Endodermal cell (in vitro differentiated cells): ENCODE results near the gene LRFN2. TPM values are rescaled to one million over a fixed set of nuclear protein-coding genes. Genes with fewer than 3 reads are reported as not detected.

Experiments used
- DNase-seq: peaks from one replicate; pipeline ENCODE4 v3.0.0-alpha.2; 2017
- H3K27ac ChIP-seq: 2 replicates; pipeline ENCODE4 v1.5.1; 2013; ENCODE audit warnings: mild to moderate bottlenecking, low read depth, low read length, moderate library complexity
- H3K27me3 ChIP-seq: 2 replicates; pipeline ENCODE4 v1.6.1; 2013; ENCODE audit warnings: mild to moderate bottlenecking, low read length, moderate library complexity; ENCODE audit not compliant: insufficient read depth, control insufficient read depth, poor library complexity, severe bottlenecking
- H3K36me3 ChIP-seq: 2 replicates; pipeline ENCODE4 v1.7.0; 2013; ENCODE audit warnings: mild to moderate bottlenecking, low read length, moderate library complexity; ENCODE audit not compliant: control insufficient read depth, insufficient read depth
- H3K4me1 ChIP-seq: one replicate; pipeline ENCODE4 v1.7.0; 2013; ENCODE audit warnings: low read length; ENCODE audit not compliant: control insufficient read depth, insufficient read depth
- H3K4me3 ChIP-seq: 2 replicates; pipeline ENCODE4 v1.5.1; 2013; ENCODE audit warnings: mild to moderate bottlenecking, low read length, moderate library complexity
- H3K9ac ChIP-seq: 2 replicates; pipeline ENCODE4 v1.6.1; 2013; ENCODE audit warnings: mild to moderate bottlenecking, low read length, moderate library complexity; ENCODE audit not compliant: poor library complexity, severe bottlenecking; ENCODE audit errors: extremely low read depth
- H3K9me3 ChIP-seq: 2 replicates; pipeline ENCODE4 v1.6.1; 2013; ENCODE audit warnings: mild to moderate bottlenecking, low read length, moderate library complexity; ENCODE audit not compliant: control insufficient read depth
- H3K27ac Mint-ChIP-seq: 2 replicates; pipeline ENCODE4 v1.8.0; 2020; ENCODE audit warnings: mixed read lengths
- H3K27me3 Mint-ChIP-seq: 2 replicates; pipeline ENCODE4 v1.8.0; 2021; ENCODE audit warnings: mild to moderate bottlenecking, mixed read lengths; ENCODE audit not compliant: insufficient read depth
- H3K36me3 Mint-ChIP-seq: 2 replicates; pipeline ENCODE4 v1.8.0; 2020; ENCODE audit warnings: low read depth, mixed read lengths
- H3K4me1 Mint-ChIP-seq: 2 replicates; pipeline ENCODE4 v1.8.0; 2020; ENCODE audit warnings: mixed read lengths
- H3K4me3 Mint-ChIP-seq: 2 replicates; pipeline ENCODE4 v1.8.0; 2020; ENCODE audit warnings: mild to moderate bottlenecking, moderate library complexity, mixed read lengths
- H3K9me3 Mint-ChIP-seq: 2 replicates; pipeline ENCODE4 v1.8.0; 2020; ENCODE audit warnings: mild to moderate bottlenecking, mixed read lengths
- WGBS, 2 experiments: methylation state at CpG; one replicate each; pipeline versions ENCODE4 v1.1.5 to v1.1.7; 2013; ENCODE audit warnings: missing lambda C conversion rate in 2 of 2, mixed read lengths in 1 of 2; ENCODE audit not compliant: insufficient coverage in 1 of 2, insufficient read length in 1 of 2; 5-methylcytosine and 5-hydroxymethylcytosine counted together
- total RNA-seq, 2 donors: library from RNA; stranded (reverse); fragmentation: NEBNext Ultra II Directional in 1 of 2; extraction: Animal tissue kit (Norgen Biotek cat#: 25700) in 1 of 2; gene quantifications; 2 replicates in 1 of 2; 3 replicates in 1 of 2; pipeline ENCODE4 v1.2.1, GENCODE V29; 2021
- TF ChIP-seq, protein P1 (sequence below): fragments of 200-600 bp; sonication (generic); conservative IDR thresholded peaks from 2 replicates; pipeline ENCODE4 v1.5.0; 2021; ENCODE audit warnings: antibody characterized with exemption, mild to moderate bottlenecking

Gene LRFN2
- total RNA-seq, 2 donors from 2014 or later: 0.15 TPM; not detected in 1

DNA sequence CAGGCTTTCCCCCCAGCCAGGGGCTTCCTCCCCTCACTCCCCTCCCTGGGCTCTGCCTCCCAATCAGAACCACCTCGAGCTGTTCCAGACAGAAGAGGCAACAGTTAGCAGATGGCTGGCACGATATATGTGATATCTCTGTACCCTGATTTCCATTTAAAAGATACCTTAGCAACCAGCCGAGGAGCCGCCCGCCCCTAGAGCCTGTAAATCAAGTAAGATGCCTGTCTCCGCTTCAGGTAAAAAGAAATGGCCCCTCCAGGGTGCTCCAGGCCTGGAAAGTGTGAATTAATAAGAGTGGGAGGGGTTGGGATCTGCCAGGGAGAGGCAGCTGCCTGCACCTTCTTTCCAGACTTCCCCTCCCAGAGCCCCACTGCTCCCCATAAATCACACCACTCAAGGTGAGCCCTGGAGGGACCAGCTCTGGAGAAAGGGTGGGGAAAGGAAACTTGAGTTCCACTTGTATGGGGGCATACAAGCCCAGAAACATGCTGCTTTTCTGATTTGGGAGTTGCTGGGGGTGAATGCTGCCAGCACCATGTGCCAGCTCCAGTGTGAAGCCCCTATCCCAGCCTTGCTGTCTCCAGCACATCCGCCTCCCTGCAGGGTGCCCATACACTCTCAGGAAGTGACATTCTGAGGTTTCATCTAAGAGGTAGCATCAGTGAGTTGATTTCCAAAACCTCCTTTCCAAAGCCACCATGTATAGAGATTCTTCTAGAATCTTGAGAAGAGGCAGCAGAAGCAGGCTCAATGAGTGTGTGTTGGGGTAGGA is 148.0 kb downstream of the LRFN2 start:
- peaks cover 2% of the 10 kb centered on the region for H3K4me1 Mint-ChIP-seq
- no peaks in the 10 kb centered on the region for H3K9me3 Mint-ChIP-seq
- no peaks in the 10 kb centered on the region for H3K27me3 ChIP-seq
- H3K9ac ChIP-seq: no peak overlapping the region
- no peak overlapping the region for H3K27ac ChIP-seq
- no peak overlapping the region for H3K4me3 Mint-ChIP-seq
- no peak overlapping the region for H3K4me3 ChIP-seq
- H3K27ac Mint-ChIP-seq: no peak overlapping the region
- no peaks in the 10 kb centered on the region for H3K9me3 ChIP-seq
- no peaks in the 10 kb centered on the region for H3K4me1 ChIP-seq
- WGBS, 2 experiments: 93 to 96% methylated on average over 4 to 7 of the region's 7 CpGs
- no peaks in the 10 kb centered on the region for H3K27me3 Mint-ChIP-seq
- H3K36me3 ChIP-seq: no peaks in the 10 kb centered on the region
- DNase-seq: peak; percentile 59
- no peaks in the 10 kb centered on the region for H3K36me3 Mint-ChIP-seq
- TF ChIP-seq, protein P1, sequence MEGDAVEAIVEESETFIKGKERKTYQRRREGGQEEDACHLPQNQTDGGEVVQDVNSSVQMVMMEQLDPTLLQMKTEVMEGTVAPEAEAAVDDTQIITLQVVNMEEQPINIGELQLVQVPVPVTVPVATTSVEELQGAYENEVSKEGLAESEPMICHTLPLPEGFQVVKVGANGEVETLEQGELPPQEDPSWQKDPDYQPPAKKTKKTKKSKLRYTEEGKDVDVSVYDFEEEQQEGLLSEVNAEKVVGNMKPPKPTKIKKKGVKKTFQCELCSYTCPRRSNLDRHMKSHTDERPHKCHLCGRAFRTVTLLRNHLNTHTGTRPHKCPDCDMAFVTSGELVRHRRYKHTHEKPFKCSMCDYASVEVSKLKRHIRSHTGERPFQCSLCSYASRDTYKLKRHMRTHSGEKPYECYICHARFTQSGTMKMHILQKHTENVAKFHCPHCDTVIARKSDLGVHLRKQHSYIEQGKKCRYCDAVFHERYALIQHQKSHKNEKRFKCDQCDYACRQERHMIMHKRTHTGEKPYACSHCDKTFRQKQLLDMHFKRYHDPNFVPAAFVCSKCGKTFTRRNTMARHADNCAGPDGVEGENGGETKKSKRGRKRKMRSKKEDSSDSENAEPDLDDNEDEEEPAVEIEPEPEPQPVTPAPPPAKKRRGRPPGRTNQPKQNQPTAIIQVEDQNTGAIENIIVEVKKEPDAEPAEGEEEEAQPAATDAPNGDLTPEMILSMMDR: no peak

DNA sequence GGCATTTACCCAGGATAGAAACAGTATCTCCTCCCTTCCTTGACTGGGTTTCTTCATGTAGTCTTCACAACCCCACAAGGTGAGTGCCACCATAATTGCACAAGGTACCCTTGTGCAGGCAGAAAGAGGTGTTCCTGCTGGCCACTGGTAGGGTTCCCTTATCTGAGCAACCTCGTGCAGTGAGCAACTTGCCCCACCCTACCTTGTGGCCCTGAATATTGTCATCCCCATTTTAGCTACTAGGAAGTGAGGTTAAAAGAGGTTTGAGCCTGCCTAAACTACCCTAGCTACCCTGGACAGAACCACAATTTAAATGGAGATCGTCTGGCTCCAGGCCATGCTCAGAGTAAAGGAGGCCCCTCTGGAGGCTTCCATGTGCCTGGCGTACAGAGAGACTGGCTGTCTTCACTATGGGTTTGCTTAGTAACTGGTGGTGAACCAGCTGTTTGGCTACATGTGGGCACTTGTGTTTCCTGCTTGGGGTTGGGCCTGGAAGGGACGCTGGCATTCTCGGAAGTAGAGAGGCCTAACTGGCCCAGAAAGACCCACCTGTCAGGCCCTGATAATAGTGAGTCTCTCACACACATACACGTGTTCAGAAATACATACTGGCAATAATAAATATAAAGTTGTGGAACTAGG is 148.8 kb downstream of the LRFN2 start:
- WGBS, 2 experiments: 97 to 100% methylated on average over 1 to 6 of the region's 6 CpGs
- H3K9me3 Mint-ChIP-seq: no peaks in the 10 kb centered on the region
- TF ChIP-seq, protein P1: no peak

DNA sequence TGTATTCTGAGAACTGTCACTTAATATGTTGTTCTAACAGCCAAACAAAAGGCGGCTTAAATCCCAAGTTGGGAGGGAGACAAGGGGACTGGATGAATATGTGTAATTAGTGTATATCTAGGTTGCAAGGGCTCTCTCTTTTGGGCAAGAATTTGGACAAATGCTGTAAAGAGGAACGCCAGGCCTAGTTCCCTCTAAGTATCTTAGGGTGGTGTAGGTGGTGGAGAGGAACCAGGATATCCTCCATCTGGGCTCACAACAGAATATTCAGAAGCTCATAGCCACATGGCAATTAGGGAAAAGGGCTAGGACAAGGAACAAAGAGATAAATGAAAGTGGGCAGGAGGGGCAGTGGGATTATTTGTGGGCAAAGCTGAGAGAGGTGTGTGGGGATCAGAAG is 149.5 kb downstream of the LRFN2 start:
- H3K36me3 ChIP-seq: no peaks in the 10 kb centered on the region
- H3K4me3 ChIP-seq: no peak overlapping the region
- no peak for DNase-seq
- no peaks in the 10 kb centered on the region for H3K9me3 Mint-ChIP-seq
- H3K36me3 Mint-ChIP-seq: no peaks in the 10 kb centered on the region
- H3K27ac ChIP-seq: no peak overlapping the region
- H3K9ac ChIP-seq: no peak overlapping the region
- H3K27ac Mint-ChIP-seq: no peak overlapping the region
- H3K9me3 ChIP-seq: no peaks in the 10 kb centered on the region
- H3K27me3 ChIP-seq: no peaks in the 10 kb centered on the region
- H3K4me3 Mint-ChIP-seq: no peak overlapping the region
- no peaks in the 10 kb centered on the region for H3K27me3 Mint-ChIP-seq
- WGBS, 2 experiments: 91 to 100% methylated on average over 1 to 2 of the region's 2 CpGs
- peaks cover 2% of the 10 kb centered on the region for H3K4me1 Mint-ChIP-seq
- TF ChIP-seq, protein P1: no peak
- H3K4me1 ChIP-seq: no peaks in the 10 kb centered on the region

More for the DNA sequence above, 148.8 kb downstream of the LRFN2 start:
- no peak for DNase-seq
- Mint-ChIP-seq H3K36me3 (no peaks in the 10 kb centered on the region), H3K4me3 (no peak overlapping the region), H3K4me1 (peaks cover 2% of the 10 kb centered on the region), H3K27ac (no peak overlapping the region), H3K27me3 (no peaks in the 10 kb centered on the region)
- Histone ChIP-seq H3K9ac (no peak overlapping the region), H3K9me3 (no peaks in the 10 kb centered on the region), H3K4me1 (no peaks in the 10 kb centered on the region), H3K36me3 (no peaks in the 10 kb centered on the region), H3K27ac (no peak overlapping the region), H3K27me3 (no peaks in the 10 kb centered on the region), H3K4me3 (no peak overlapping the region)
